Liver (tissue), 9 donors: ENCODE data around the gene AP1S3. TPM values are rescaled to one million over a fixed set of nuclear protein-coding genes. Genes with fewer than 3 reads are reported as not detected.

ENCODE experiments used
- DNase-seq: peaks from one replicate; pipeline ENCODE4 v3.0.0-alpha.2; 2017; ENCODE audit warnings: low spot score
- H3K27ac ChIP-seq, 2 donors: one replicate each; pipeline ENCODE4 v1.7.0; 2013; ENCODE audit warnings: inconsistent platforms in 2 of 2, low read length in 2 of 2, control low read depth in 1 of 2, low read depth in 1 of 2, mild to moderate bottlenecking in 1 of 2
- H3K27me3 ChIP-seq, 4 donors: one replicate each; pipeline versions ENCODE4 v1.6.1 to v1.7.0; 2013; ENCODE audit warnings: low read length in 3 of 4, inconsistent platforms in 1 of 4, mild to moderate bottlenecking in 1 of 4, moderate library complexity in 1 of 4; ENCODE audit not compliant: control insufficient read depth in 4 of 4, insufficient read depth in 4 of 4
- H3K36me3 ChIP-seq, 4 donors: one replicate each; pipeline versions ENCODE4 v1.6.1 to v1.7.0; 2013; ENCODE audit warnings: low read length in 3 of 4, mild to moderate bottlenecking in 3 of 4, low read depth in 1 of 4, moderate library complexity in 1 of 4; ENCODE audit not compliant: control insufficient read depth in 4 of 4, insufficient read depth in 3 of 4
- H3K4me1 ChIP-seq, 4 donors: one replicate each; pipeline versions ENCODE4 v1.6.1 to v1.7.0; 2013; ENCODE audit warnings: low read length in 3 of 4, mild to moderate bottlenecking in 3 of 4, moderate library complexity in 1 of 4; ENCODE audit not compliant: control insufficient read depth in 4 of 4, insufficient read depth in 4 of 4
- H3K4me3 ChIP-seq, 3 donors: one replicate each; pipeline versions ENCODE4 v1.6.1 to v1.7.0; 2013; ENCODE audit warnings: low read length in 3 of 3, control low read depth in 1 of 3, low read depth in 1 of 3, mild to moderate bottlenecking in 1 of 3
- H3K9ac ChIP-seq, 2 donors: one replicate each; pipeline ENCODE4 v1.7.0; 2013; ENCODE audit warnings: low read length in 2 of 2, mild to moderate bottlenecking in 2 of 2, moderate library complexity in 2 of 2, control low read depth in 1 of 2, low read depth in 1 of 2
- H3K9me3 ChIP-seq, 4 donors: one replicate each; pipeline versions ENCODE4 v1.6.1 to v1.7.0; 2013; ENCODE audit warnings: low read length in 3 of 4; ENCODE audit not compliant: control insufficient read depth in 4 of 4
- EGR1 ChIP-seq, 2 donors: IDR thresholded peaks; 2 replicates each; pipeline ENCODE4 v1.6.1; 2016 to 2018; ENCODE audit warnings: antibody characterized with exemption in 2 of 2, low read depth in 2 of 2
- FOXA2 ChIP-seq: IDR thresholded peaks from 2 replicates; pipeline ENCODE4 v1.6.1; 2016; ENCODE audit warnings: antibody characterized with exemption
- GABPA ChIP-seq, 2 donors: IDR thresholded peaks in 1 of 2; conservative IDR thresholded peaks in 1 of 2; 2 replicates each; pipeline ENCODE4 v1.6.1; 2016; ENCODE audit warnings: antibody characterized with exemption in 2 of 2, mild to moderate bottlenecking in 1 of 2, moderate library complexity in 1 of 2
- HNF4A ChIP-seq, 2 donors: conservative IDR thresholded peaks; 2 replicates each; pipeline ENCODE4 v1.6.1; 2016; ENCODE audit warnings: antibody characterized with exemption in 2 of 2, mild to moderate bottlenecking in 2 of 2
- HNF4G ChIP-seq: IDR thresholded peaks from 2 replicates; pipeline ENCODE4 v1.6.1; 2016; ENCODE audit warnings: antibody characterized with exemption
- JUND ChIP-seq, 2 donors: IDR thresholded peaks; 2 replicates each; pipeline ENCODE4 v1.6.1; 2016; ENCODE audit warnings: antibody characterized with exemption in 2 of 2
- MAX ChIP-seq: IDR thresholded peaks from 2 replicates; pipeline ENCODE4 v1.6.1; 2016; ENCODE audit warnings: antibody characterized with exemption
- NR2F2 ChIP-seq: IDR thresholded peaks from 2 replicates; pipeline ENCODE4 v1.6.1; 2016; ENCODE audit warnings: antibody characterized with exemption
- RAD21 ChIP-seq, 2 donors: IDR thresholded peaks; 2 replicates each; pipeline ENCODE4 v1.6.1; 2016; ENCODE audit warnings: antibody characterized with exemption in 2 of 2, mild to moderate bottlenecking in 2 of 2
- RXRA ChIP-seq, 2 donors: IDR thresholded peaks; 2 replicates each; pipeline ENCODE4 v1.6.1; 2017 to 2018; ENCODE audit warnings: antibody characterized with exemption in 2 of 2, mild to moderate bottlenecking in 1 of 2
- YY1 ChIP-seq: IDR thresholded peaks from 2 replicates; pipeline ENCODE4 v1.6.1; 2016; ENCODE audit warnings: antibody characterized with exemption, mild to moderate bottlenecking
- ZBTB33 ChIP-seq: IDR thresholded peaks from 2 replicates; pipeline ENCODE4 v1.6.1; 2016; ENCODE audit warnings: antibody characterized with exemption
- WGBS: extraction: QIAGEN DNeasy Blood & Tissue Kit; methylation state at CpG from one replicate; pipeline ENCODE4 v1.1.7; 2013; 5-methylcytosine and 5-hydroxymethylcytosine counted together
- polyA plus RNA-seq, 2 donors: library from polyadenylated mRNA; stranded (reverse) in 1 of 2; unstranded in 1 of 2; fragments of 200-250 nt in 1 of 2; fragments of >200 nt in 1 of 2; fragmentation: Nextera tagmentation in 1 of 2; extraction: Ambion mirVana in 1 of 2; gene quantifications; one replicate each; pipeline versions ENCODE4 v1.2.1 to v1.2.3, GENCODE V29; 2013 to 2015
- total RNA-seq, 2 donors: library from RNA; depleted of rRNA; stranded (reverse); fragments of >200 nt; gene quantifications; one replicate each; pipeline ENCODE4 v1.2.3, GENCODE V29; 2014
- TF ChIP-seq, protein P1 (sequence below): fragments of 150-350 bp; IDR thresholded peaks from 2 replicates; pipeline ENCODE4 v1.5.1; 2017; ENCODE audit warnings: improper control_type of control experiment, low read depth, low read length; ENCODE audit not compliant: missing input control
- TF ChIP-seq, protein P2 (sequence below): IDR thresholded peaks from 2 replicates; pipeline ENCODE4 v1.6.1; 2016; ENCODE audit warnings: antibody characterized with exemption
- TF ChIP-seq, protein P3 (sequence below): IDR thresholded peaks from 2 replicates; pipeline ENCODE4 v1.6.1; 2016; ENCODE audit warnings: antibody characterized with exemption, mild to moderate bottlenecking
- donor health status: healthy.
- donor health status: healthy.
- donor health status: healthy.
- donor health status: healthy.
- donor health status: healthy.

Gene AP1S3
- total and polyA plus RNA-seq, 4 donors = 1.1 to 3.8 (median 2.4) TPM

DNA sequence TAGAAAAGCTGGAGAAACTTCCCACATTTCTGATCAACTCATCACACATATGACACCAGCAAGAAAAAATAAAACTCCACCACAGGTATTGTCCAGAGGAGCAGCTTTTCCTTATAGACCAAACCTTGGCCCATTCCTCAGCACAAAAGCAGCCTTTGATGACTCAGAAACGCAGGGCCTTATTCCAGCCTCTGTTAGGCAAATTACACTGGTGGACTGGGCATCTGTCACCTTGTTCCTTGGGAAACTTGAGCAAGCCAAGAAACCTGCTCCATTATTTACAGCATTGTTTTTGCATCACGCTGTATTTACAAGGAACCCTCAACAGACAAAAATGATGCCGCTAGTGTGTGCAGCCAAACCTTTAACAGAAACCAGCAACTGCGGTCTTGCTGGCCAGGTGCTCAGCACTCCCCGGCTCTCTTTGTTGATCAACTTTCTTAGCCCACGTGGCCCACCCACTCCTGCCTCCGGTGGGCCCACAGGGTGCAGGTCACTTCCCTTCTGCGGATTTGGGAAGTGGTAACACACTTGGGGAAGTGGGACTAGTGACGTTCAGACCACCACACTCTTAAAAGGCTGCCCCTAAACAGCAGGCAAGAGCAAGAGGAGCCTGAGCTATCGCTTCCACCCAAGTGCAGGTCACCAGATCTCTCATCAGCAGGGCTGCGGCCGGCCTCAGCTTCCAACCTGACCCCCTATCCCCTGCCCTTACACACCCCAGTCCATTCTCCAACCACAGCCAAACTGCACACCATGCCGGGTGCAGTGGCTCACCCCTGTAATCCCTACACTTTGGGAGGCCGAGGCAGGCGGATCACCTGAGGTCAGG lies 1.5 kb downstream of the AP1S3 start:
- H3K27me3 ChIP-seq = no peaks in the 10 kb centered on the region
- no peak for DNase-seq
- 84% methylated on average over 15 of the region's 15 CpGs for WGBS

DNA sequence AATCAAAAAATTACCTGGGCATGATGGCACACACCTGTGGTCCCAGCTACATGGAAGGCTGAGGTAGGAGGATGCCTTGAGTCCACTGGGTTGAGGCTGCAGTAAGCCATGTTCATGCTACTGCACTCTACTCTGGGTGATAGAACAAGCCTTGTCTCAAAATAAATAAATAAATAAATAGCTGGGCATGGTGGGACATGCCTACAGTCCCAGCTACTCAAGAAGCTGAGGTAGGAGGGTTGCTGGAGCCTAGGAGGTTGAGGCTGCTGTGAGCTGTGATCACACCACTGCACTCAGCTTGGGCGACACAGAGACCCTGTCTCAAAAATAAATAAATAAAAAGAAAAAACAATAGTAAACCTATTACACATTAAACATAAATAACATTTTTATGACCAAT lies 3.0 kb downstream of the AP1S3 start:
- H3K4me1 ChIP-seq = peaks cover 2 to 8% (median 6%) of the 10 kb centered on the region in 4 donors
- 96% methylated on average over 1 of the region's 1 CpG for WGBS
- no peak overlapping the region for H3K9ac ChIP-seq
- H3K9me3 ChIP-seq = no peaks in the 10 kb centered on the region
- H3K27ac ChIP-seq = no peak overlapping the region
- H3K4me3 ChIP-seq = no peak overlapping the region
- H3K36me3 ChIP-seq = no peaks in the 10 kb centered on the region
- H3K27me3 ChIP-seq = no peaks in the 10 kb centered on the region
- DNase-seq = no peak
- TF ChIP-seq HNF4G (no peak), RXRA (IDR thresholded peaks at IDR 0.05) (no peak), YY1 (no peak), ZBTB33 (no peak), RAD21 (IDR thresholded peaks at IDR 0.05) (no peak), HNF4A (conservative IDR thresholded peaks at IDR 0.05) (no peak)
- TF ChIP-seq, protein P1, sequence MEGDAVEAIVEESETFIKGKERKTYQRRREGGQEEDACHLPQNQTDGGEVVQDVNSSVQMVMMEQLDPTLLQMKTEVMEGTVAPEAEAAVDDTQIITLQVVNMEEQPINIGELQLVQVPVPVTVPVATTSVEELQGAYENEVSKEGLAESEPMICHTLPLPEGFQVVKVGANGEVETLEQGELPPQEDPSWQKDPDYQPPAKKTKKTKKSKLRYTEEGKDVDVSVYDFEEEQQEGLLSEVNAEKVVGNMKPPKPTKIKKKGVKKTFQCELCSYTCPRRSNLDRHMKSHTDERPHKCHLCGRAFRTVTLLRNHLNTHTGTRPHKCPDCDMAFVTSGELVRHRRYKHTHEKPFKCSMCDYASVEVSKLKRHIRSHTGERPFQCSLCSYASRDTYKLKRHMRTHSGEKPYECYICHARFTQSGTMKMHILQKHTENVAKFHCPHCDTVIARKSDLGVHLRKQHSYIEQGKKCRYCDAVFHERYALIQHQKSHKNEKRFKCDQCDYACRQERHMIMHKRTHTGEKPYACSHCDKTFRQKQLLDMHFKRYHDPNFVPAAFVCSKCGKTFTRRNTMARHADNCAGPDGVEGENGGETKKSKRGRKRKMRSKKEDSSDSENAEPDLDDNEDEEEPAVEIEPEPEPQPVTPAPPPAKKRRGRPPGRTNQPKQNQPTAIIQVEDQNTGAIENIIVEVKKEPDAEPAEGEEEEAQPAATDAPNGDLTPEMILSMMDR = no peak
- TF ChIP-seq, protein P2, sequence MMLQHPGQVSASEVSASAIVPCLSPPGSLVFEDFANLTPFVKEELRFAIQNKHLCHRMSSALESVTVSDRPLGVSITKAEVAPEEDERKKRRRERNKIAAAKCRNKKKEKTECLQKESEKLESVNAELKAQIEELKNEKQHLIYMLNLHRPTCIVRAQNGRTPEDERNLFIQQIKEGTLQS = no peak

More for the DNA sequence above, 1.5 kb downstream of the AP1S3 start:
- Histone ChIP-seq H3K36me3 (no peaks in the 10 kb centered on the region), H3K9ac (no peak overlapping the region), H3K9me3 (no peaks in the 10 kb centered on the region), H3K27ac (no peak overlapping the region), H3K4me3 (no peak overlapping the region), H3K4me1 (peaks cover 2 to 8% (median 6%) of the 10 kb centered on the region in 4 donors)
- no peak for TF ChIP-seq EGR1 (IDR thresholded peaks at IDR 0.05; ENCODE audit: low read depth in 2 of 2)
- TF ChIP-seq, protein P1 = no peak
- no peak for TF ChIP-seq GABPA (IDR thresholded peaks at IDR 0.05 in 1 of 2, conservative IDR thresholded peaks at IDR 0.05 in 1 of 2)
- TF ChIP-seq, protein P3, sequence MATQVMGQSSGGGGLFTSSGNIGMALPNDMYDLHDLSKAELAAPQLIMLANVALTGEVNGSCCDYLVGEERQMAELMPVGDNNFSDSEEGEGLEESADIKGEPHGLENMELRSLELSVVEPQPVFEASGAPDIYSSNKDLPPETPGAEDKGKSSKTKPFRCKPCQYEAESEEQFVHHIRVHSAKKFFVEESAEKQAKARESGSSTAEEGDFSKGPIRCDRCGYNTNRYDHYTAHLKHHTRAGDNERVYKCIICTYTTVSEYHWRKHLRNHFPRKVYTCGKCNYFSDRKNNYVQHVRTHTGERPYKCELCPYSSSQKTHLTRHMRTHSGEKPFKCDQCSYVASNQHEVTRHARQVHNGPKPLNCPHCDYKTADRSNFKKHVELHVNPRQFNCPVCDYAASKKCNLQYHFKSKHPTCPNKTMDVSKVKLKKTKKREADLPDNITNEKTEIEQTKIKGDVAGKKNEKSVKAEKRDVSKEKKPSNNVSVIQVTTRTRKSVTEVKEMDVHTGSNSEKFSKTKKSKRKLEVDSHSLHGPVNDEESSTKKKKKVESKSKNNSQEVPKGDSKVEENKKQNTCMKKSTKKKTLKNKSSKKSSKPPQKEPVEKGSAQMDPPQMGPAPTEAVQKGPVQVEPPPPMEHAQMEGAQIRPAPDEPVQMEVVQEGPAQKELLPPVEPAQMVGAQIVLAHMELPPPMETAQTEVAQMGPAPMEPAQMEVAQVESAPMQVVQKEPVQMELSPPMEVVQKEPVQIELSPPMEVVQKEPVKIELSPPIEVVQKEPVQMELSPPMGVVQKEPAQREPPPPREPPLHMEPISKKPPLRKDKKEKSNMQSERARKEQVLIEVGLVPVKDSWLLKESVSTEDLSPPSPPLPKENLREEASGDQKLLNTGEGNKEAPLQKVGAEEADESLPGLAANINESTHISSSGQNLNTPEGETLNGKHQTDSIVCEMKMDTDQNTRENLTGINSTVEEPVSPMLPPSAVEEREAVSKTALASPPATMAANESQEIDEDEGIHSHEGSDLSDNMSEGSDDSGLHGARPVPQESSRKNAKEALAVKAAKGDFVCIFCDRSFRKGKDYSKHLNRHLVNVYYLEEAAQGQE = no peak
- TF ChIP-seq JUND (IDR thresholded peaks at IDR 0.05) = no peak
- TF ChIP-seq NR2F2 = no peak
- no peak for TF ChIP-seq RAD21 (IDR thresholded peaks at IDR 0.05)
- no peak for TF ChIP-seq YY1
- no peak for TF ChIP-seq HNF4A (conservative IDR thresholded peaks at IDR 0.05)
- TF ChIP-seq MAX = no peak
- no peak for TF ChIP-seq FOXA2
